Measurements from ENCODE around the gene ZNF579.
A peak's percentile ranks its signal among the peaks of the same experiment; 100 is the strongest.

The ZNF579 gene

DNA sequence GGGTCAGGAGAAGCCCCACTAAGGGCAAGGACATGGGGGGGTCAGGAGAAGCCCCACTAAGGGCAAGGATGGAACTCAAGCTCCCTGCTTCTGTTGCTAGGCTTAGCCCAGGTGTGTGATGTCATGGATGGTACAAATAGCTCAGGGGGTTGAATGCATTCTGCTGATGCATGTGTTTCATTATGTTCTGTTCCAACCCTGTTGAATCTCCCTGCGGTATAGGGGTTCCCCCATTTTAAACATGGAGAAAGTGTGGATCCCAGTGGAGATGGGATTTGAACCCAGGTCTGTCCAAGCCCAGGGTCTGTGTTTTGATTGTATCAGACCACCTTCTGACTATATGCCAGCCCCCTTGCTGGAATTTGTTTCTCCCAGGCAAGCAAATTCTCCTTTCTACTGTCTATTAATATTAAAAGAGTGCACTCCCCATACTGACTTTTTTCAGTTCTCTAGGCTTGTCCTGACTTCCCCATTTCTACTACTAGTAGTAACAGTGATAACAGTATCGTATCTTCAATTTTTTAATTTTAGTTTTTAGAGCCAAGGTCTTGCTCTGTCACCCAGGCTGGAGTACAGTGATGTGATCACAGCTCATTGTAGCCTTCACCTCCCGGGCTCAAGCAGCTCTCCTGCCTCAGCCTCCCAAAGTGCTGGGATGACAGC lies 31.5 kb upstream of the ZNF579 start:
- Histone ChIP-seq H3K4me3 (ENCODE audit: insufficient read depth, low read depth, low read length, poor library complexity, severe bottlenecking) (no peak overlapping the region), H3K27ac (ENCODE audit: insufficient read depth, low read length, poor library complexity, severe bottlenecking) (no peak overlapping the region), H3K36me3 (ENCODE audit: control insufficient read depth, insufficient read depth, low read length) (peaks cover 25% of the 10 kb centered on the region)

GRCh38 chr19:55611300-55611982 lies 30.8 kb upstream of the ZNF579 start:
- no peak overlapping the region for H3K4me3 ChIP-seq (ENCODE audit: insufficient read depth, low read depth, low read length, poor library complexity, severe bottlenecking)
- peaks cover 4% of the 10 kb centered on the region for H3K4me1 ChIP-seq (ENCODE audit: control insufficient read depth, insufficient read depth, low read length, poor library complexity, severe bottlenecking)
- H3K27me3 ChIP-seq (replicated peaks; ENCODE audit: control insufficient read depth, insufficient read depth, low read length, poor library complexity, severe bottlenecking) = no peaks in the 10 kb centered on the region
- peaks cover 20% of the 10 kb centered on the region for H3K36me3 ChIP-seq (ENCODE audit: control insufficient read depth, insufficient read depth, low read length)
- H3K9me3 ChIP-seq (ENCODE audit: control insufficient read depth, low read length) = no peaks in the 10 kb centered on the region
- DNase-seq = no peak
- H3K27ac ChIP-seq (ENCODE audit: insufficient read depth, low read length, poor library complexity, severe bottlenecking) = no peak overlapping the region

More for the DNA sequence above, 31.5 kb upstream of the ZNF579 start:
- no peak for DNase-seq
- Histone ChIP-seq H3K9me3 (ENCODE audit: control insufficient read depth, low read length) (no peaks in the 10 kb centered on the region), H3K4me1 (ENCODE audit: control insufficient read depth, insufficient read depth, low read length, poor library complexity, severe bottlenecking) (no peaks in the 10 kb centered on the region), H3K27me3 (replicated peaks; ENCODE audit: control insufficient read depth, insufficient read depth, low read length, poor library complexity, severe bottlenecking) (no peaks in the 10 kb centered on the region)

- Histone ChIP-seq H3K4me3 (ENCODE audit: insufficient read depth, low read depth, low read length, poor library complexity, severe bottlenecking) (no peak overlapping the region), H3K9me3 (ENCODE audit: control insufficient read depth, low read length) (no peaks in the 10 kb centered on the region), H3K27ac (ENCODE audit: insufficient read depth, low read length, poor library complexity, severe bottlenecking) (no peak overlapping the region), H3K36me3 (ENCODE audit: control insufficient read depth, insufficient read depth, low read length) (peaks cover 14% of the 10 kb centered on the region), H3K4me1 (ENCODE audit: control insufficient read depth, insufficient read depth, low read length, poor library complexity, severe bottlenecking) (peaks cover 12% of the 10 kb centered on the region), H3K27me3 (replicated peaks; ENCODE audit: control insufficient read depth, insufficient read depth, low read length, poor library complexity, severe bottlenecking) (no peaks in the 10 kb centered on the region)
- no peak for DNase-seq
Measured at GRCh38 chr19:55609326-55609725, 28.7 kb upstream of the ZNF579 start.

DNA sequence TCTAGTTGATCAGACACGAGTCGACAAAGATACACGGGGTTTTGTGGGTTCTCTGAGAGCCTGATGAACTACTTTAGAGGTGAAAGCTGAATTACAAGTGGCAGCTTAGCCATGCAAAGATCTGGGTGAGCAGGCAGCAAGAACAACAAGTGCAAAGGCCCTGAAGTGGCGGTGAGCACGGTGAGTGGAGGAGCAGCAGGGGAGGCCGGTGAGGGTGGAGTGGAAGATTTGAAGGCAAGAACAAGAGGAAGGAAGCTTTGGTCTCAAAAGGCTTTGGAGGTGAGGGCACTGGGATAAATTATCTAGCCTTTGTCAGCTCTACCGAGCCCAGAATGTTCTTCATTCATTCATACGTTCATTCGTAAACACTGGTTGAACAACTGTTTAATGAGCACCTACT lies 26.2 kb upstream of the ZNF579 start:
- peaks cover 14% of the 10 kb centered on the region for H3K36me3 ChIP-seq (ENCODE audit: control insufficient read depth, insufficient read depth, low read length)
- peaks cover 12% of the 10 kb centered on the region for H3K4me1 ChIP-seq (ENCODE audit: control insufficient read depth, insufficient read depth, low read length, poor library complexity, severe bottlenecking)
- H3K9me3 ChIP-seq (ENCODE audit: control insufficient read depth, low read length) = no peaks in the 10 kb centered on the region
- H3K27me3 ChIP-seq (replicated peaks; ENCODE audit: control insufficient read depth, insufficient read depth, low read length, poor library complexity, severe bottlenecking) = no peaks in the 10 kb centered on the region
- no peak overlapping the region for H3K4me3 ChIP-seq (ENCODE audit: insufficient read depth, low read depth, low read length, poor library complexity, severe bottlenecking)
- H3K27ac ChIP-seq (ENCODE audit: insufficient read depth, low read length, poor library complexity, severe bottlenecking) = peak overlapping the region; percentile 93
- DNase-seq = no peak

DNA sequence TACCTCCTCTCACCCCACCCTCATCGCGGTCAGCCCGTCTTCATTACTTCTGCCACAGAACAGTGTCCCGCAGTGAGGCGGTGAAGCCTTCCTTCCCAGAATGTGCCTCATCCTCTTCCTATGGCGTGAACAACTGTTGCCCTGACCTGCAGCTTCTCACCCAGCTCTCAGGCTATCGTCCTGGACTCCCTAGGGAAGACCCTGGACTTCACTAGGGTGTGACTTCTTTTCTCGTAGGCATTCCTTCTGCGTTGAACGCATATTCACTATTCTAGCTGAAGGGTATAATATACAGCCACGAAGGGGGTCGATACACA lies 25.8 kb upstream of the ZNF579 start:
- H3K27ac ChIP-seq (ENCODE audit: insufficient read depth, low read length, poor library complexity, severe bottlenecking) = peak overlapping the region; percentile 93

GRCh38 chr19:55605637-55606470 lies 25.2 kb upstream of the ZNF579 start, which contains the start of gene ZNF865:
ZNF865 (plus strand) TSS chr19:55605647; CDS start chr19:55613619, 7,972 bp downstream.
- H3K36me3 ChIP-seq (ENCODE audit: control insufficient read depth, insufficient read depth, low read length) = peaks cover 14% of the 10 kb centered on the region
- H3K9me3 ChIP-seq (ENCODE audit: control insufficient read depth, low read length) = no peaks in the 10 kb centered on the region
- DNase-seq = peak; percentile 52 to 63 (median 58)
- H3K27me3 ChIP-seq (replicated peaks; ENCODE audit: control insufficient read depth, insufficient read depth, low read length, poor library complexity, severe bottlenecking) = no peaks in the 10 kb centered on the region
- H3K4me3 ChIP-seq (ENCODE audit: insufficient read depth, low read depth, low read length, poor library complexity, severe bottlenecking) = peak within 1 kb of the TSS; percentile 68
- H3K4me1 ChIP-seq (ENCODE audit: control insufficient read depth, insufficient read depth, low read length, poor library complexity, severe bottlenecking) = peaks cover 14% of the 10 kb centered on the region
- H3K27ac ChIP-seq (ENCODE audit: insufficient read depth, low read length, poor library complexity, severe bottlenecking) = peak within 1 kb of the TSS; percentile 93

More for the DNA sequence above, 25.8 kb upstream of the ZNF579 start:
- Histone ChIP-seq H3K4me3 (ENCODE audit: insufficient read depth, low read depth, low read length, poor library complexity, severe bottlenecking) (peak overlapping the region; percentile 14), H3K9me3 (ENCODE audit: control insufficient read depth, low read length) (no peaks in the 10 kb centered on the region), H3K36me3 (ENCODE audit: control insufficient read depth, insufficient read depth, low read length) (peaks cover 14% of the 10 kb centered on the region), H3K4me1 (ENCODE audit: control insufficient read depth, insufficient read depth, low read length, poor library complexity, severe bottlenecking) (peaks cover 12% of the 10 kb centered on the region), H3K27me3 (replicated peaks; ENCODE audit: control insufficient read depth, insufficient read depth, low read length, poor library complexity, severe bottlenecking) (no peaks in the 10 kb centered on the region)
- no peak for DNase-seq

DNA sequence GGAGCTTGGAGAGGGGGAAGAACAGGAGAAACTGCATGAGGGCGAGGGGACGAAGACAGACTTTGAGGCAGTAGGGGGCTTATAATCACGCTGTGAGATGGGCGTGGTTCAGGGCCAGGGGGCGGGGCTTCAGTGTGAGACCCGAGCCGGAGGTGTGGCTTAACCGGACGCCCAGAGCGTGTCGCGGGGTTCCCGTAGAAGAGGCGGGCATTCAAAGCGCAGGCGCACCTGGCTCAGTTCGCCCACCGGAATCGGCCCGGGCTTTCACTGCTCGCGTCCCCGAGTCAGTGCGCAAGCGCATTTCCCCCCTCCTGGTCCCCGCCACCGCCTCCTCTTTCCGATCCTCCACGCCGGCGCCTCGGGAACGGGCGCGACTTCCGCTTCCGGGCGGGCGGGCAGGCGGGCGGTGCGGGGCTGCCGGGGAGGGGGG lies 24.6 kb upstream of the ZNF579 start:
- Histone ChIP-seq H3K4me1 (ENCODE audit: control insufficient read depth, insufficient read depth, low read length, poor library complexity, severe bottlenecking) (peaks cover 19% of the 10 kb centered on the region), H3K4me3 (ENCODE audit: insufficient read depth, low read depth, low read length, poor library complexity, severe bottlenecking) (peak overlapping the region; percentile 52), H3K27me3 (replicated peaks; ENCODE audit: control insufficient read depth, insufficient read depth, low read length, poor library complexity, severe bottlenecking) (no peaks in the 10 kb centered on the region), H3K27ac (ENCODE audit: insufficient read depth, low read length, poor library complexity, severe bottlenecking) (peak overlapping the region; percentile 93), H3K36me3 (ENCODE audit: control insufficient read depth, insufficient read depth, low read length) (peaks cover 10% of the 10 kb centered on the region), H3K9me3 (ENCODE audit: control insufficient read depth, low read length) (no peaks in the 10 kb centered on the region)
- peak; percentile 96 to 98 (median 98) for DNase-seq

DNA sequence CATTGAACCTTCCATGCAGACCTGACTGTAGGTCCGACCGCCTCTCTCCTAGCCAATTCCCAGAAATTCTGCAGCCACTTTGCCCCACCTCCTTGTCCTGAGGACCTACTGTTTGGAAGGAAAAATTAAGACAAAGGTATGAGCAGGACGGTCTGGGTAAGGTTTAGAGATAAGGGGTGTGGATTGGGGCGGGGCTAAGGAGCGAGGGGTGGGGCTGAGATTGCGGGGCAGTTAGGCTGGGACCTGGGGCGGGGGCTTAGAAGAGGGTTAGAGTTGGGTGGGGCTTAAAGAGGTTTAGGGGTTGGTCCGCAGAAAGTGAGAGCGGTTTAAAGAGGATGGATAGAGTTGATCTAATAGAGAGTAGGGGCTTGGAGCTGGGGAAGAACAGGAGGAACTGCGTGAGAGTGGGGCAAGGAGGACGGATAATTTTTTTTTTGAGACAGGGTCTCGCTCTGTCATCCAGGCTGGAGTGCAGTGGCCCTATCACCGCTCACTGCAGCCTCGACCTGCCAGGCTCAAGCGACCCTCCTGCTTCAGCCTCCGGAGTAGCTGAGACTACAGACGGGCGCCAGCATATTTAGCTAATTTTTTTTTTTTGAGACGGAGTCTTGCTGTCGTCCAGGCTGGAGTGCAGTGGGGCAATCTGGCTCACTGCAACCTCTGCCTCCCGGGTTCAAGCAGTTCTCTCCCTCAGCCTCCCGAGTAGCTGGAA lies 23.1 kb upstream of the ZNF579 start:
- DNase-seq = no peak
- no peaks in the 10 kb centered on the region for H3K9me3 ChIP-seq (ENCODE audit: control insufficient read depth, low read length)
- H3K36me3 ChIP-seq (ENCODE audit: control insufficient read depth, insufficient read depth, low read length) = peaks cover 4% of the 10 kb centered on the region
- no peak overlapping the region for H3K27ac ChIP-seq (ENCODE audit: insufficient read depth, low read length, poor library complexity, severe bottlenecking)
- no peaks in the 10 kb centered on the region for H3K27me3 ChIP-seq (replicated peaks; ENCODE audit: control insufficient read depth, insufficient read depth, low read length, poor library complexity, severe bottlenecking)
- H3K4me1 ChIP-seq (ENCODE audit: control insufficient read depth, insufficient read depth, low read length, poor library complexity, severe bottlenecking) = peaks cover 19% of the 10 kb centered on the region
- H3K4me3 ChIP-seq (ENCODE audit: insufficient read depth, low read depth, low read length, poor library complexity, severe bottlenecking) = no peak overlapping the region

DNA sequence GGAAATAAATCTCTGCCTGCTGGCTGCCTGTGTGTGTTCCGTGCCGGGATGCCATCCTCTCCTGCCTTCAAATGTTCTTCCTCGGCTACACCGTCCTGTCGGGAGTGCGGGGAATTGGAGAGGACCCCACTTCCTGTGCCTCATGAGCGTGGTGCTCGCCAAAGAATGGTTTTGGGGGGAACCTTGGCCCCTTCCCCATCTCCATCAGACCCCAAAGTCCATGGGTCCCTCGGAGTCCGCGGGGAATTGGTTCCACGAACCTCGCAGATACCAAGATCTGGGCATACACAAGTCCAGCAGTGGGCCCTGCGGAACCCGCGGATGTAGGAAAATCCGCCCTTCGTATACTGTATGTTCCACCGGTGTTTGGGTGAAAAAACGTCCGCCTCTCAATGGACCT lies 22.5 kb upstream of the ZNF579 start:
- H3K27me3 ChIP-seq (replicated peaks; ENCODE audit: control insufficient read depth, insufficient read depth, low read length, poor library complexity, severe bottlenecking) = no peaks in the 10 kb centered on the region
- H3K27ac ChIP-seq (ENCODE audit: insufficient read depth, low read length, poor library complexity, severe bottlenecking) = no peak overlapping the region
- DNase-seq = no peak
- H3K4me3 ChIP-seq (ENCODE audit: insufficient read depth, low read depth, low read length, poor library complexity, severe bottlenecking) = no peak overlapping the region
- H3K36me3 ChIP-seq (ENCODE audit: control insufficient read depth, insufficient read depth, low read length) = peaks cover 4% of the 10 kb centered on the region
- H3K9me3 ChIP-seq (ENCODE audit: control insufficient read depth, low read length) = no peaks in the 10 kb centered on the region
- H3K4me1 ChIP-seq (ENCODE audit: control insufficient read depth, insufficient read depth, low read length, poor library complexity, severe bottlenecking) = peaks cover 19% of the 10 kb centered on the region
